WTC11 (cell line): ENCODE measurements around the gene MXD3. TPM values are rescaled to one million over a fixed set of nuclear protein-coding genes. Genes with fewer than 3 reads are reported as not detected.

Experiments
- ARID4B ChIP-seq: sonication (generic); formaldehyde crosslinking; IDR thresholded peaks from 2 replicates; pipeline ENCODE4 v1.8.0; 2023; ENCODE audit warnings: missing genetic modification reagents, mild to moderate bottlenecking, borderline replicate concordance
- CTCF ChIP-seq: fragments of 200-600 bp; IDR thresholded peaks from 2 replicates; pipeline ENCODE4 v1.8.0; 2022; ENCODE audit warnings: antibody characterized with exemption
- E2F1 ChIP-seq: sonication (generic); formaldehyde crosslinking; IDR thresholded peaks from 2 replicates; pipeline ENCODE4 v1.8.0; 2022; ENCODE audit warnings: mild to moderate bottlenecking, missing genetic modification reagents
- E2F4 ChIP-seq: sonication (generic); formaldehyde crosslinking; IDR thresholded peaks from 2 replicates; pipeline ENCODE4 v1.8.1; 2022; ENCODE audit warnings: low read depth, mild to moderate bottlenecking, moderate library complexity, missing genetic modification reagents, borderline replicate concordance
- ELF4 ChIP-seq: sonication (generic); formaldehyde crosslinking; IDR thresholded peaks from 2 replicates; pipeline ENCODE4 v1.8.1; 2022; ENCODE audit warnings: low read depth, mild to moderate bottlenecking, moderate library complexity, missing genetic modification reagents
- ERG ChIP-seq: fragments of 250-450 bp; sonication (Bioruptor Pico); IDR thresholded peaks from 2 replicates; pipeline ENCODE4 v1.8.0; 2021; ENCODE audit warnings: mild to moderate bottlenecking
- GRHL2 ChIP-seq: fragments of 250-450 bp; sonication (Bioruptor Pico); IDR thresholded peaks from 2 replicates; pipeline ENCODE4 v1.8.0; 2022; ENCODE audit warnings: mild to moderate bottlenecking, moderate library complexity; ENCODE audit not compliant: insufficient replicate concordance, severe bottlenecking
- HMGXB4 ChIP-seq: sonication (generic); formaldehyde crosslinking; IDR thresholded peaks from 2 replicates; pipeline ENCODE4 v1.8.1; 2023; ENCODE audit warnings: mild to moderate bottlenecking, moderate library complexity, missing genetic modification reagents
- NR3C1 ChIP-seq: sonication (generic); formaldehyde crosslinking; conservative IDR thresholded peaks from 2 replicates; pipeline ENCODE4 v1.8.1; 2023; ENCODE audit warnings: low read depth, mild to moderate bottlenecking, missing genetic modification reagents
- OVOL2 ChIP-seq: fragments of 250-450 bp; sonication (Bioruptor Pico); IDR thresholded peaks from 2 replicates; pipeline ENCODE4 v1.9.0; 2021; ENCODE audit warnings: mild to moderate bottlenecking, borderline replicate concordance
- SMAD3 ChIP-seq: sonication (generic); formaldehyde crosslinking; IDR thresholded peaks from 2 replicates; pipeline ENCODE4 v1.8.0; 2022; ENCODE audit warnings: missing genetic modification reagents, mild to moderate bottlenecking, borderline replicate concordance
- SMAD4 ChIP-seq: sonication (generic); formaldehyde crosslinking; IDR thresholded peaks from 2 replicates; pipeline ENCODE4 v1.8.0; 2022; ENCODE audit warnings: mild to moderate bottlenecking, missing genetic modification reagents
- SP1 ChIP-seq: sonication (generic); formaldehyde crosslinking; conservative IDR thresholded peaks from 2 replicates; pipeline ENCODE4 v1.8.1; 2022; ENCODE audit warnings: missing genetic modification reagents
- TEAD1 ChIP-seq: sonication (generic); formaldehyde crosslinking; IDR thresholded peaks from 2 replicates; pipeline ENCODE4 v1.8.0; 2022; ENCODE audit warnings: mild to moderate bottlenecking, missing genetic modification reagents
- ZMAT4 ChIP-seq: fragments of 250-450 bp; sonication (Bioruptor Pico); IDR thresholded peaks from 2 replicates; pipeline ENCODE4 v1.9.0; 2021; ENCODE audit warnings: mild to moderate bottlenecking
- ZNF281 ChIP-seq: sonication (generic); formaldehyde crosslinking; IDR thresholded peaks from 2 replicates; pipeline ENCODE4 v1.8.0; 2023; ENCODE audit warnings: mild to moderate bottlenecking, missing genetic modification reagents
- ZNF396 ChIP-seq: fragments of 250-450 bp; sonication (Bioruptor Pico); IDR thresholded peaks from 2 replicates; pipeline ENCODE4 v1.8.0; 2021; ENCODE audit warnings: mild to moderate bottlenecking, moderate library complexity, borderline replicate concordance
- ZNF416 ChIP-seq: fragments of 250-450 bp; sonication (Bioruptor Pico); IDR thresholded peaks from 2 replicates; pipeline ENCODE4 v1.9.0; 2021; ENCODE audit warnings: mild to moderate bottlenecking, inconsistent platforms
- ZSCAN18 ChIP-seq: fragments of 250-450 bp; sonication (Bioruptor Pico); IDR thresholded peaks from 2 replicates; pipeline ENCODE4 v2.1.2; 2022; ENCODE audit warnings: mild to moderate bottlenecking, moderate library complexity
- total RNA-seq: library from RNA; stranded (reverse); gene quantifications from 3 replicates; pipeline ENCODE4 v1.2.3, GENCODE V29; 2021

Gene MXD3
- total RNA-seq, 1 experiment from 2014 or later = 25.7 TPM

- TF ChIP-seq SMAD3 (CRISPR knock-in tag) (peak; percentile 65; the same call in 1 of the 2 replicates), ARID4B (CRISPR knock-in tag) (peak; percentile 66), E2F1 (no peak), ZNF396 (CRISPR knock-in tag) (no peak), CTCF (no peak), ZMAT4 (CRISPR knock-in tag) (no peak), GRHL2 (CRISPR knock-in tag) (no peak), ZNF416 (CRISPR knock-in tag) (peak; percentile 46; the same call in 1 of the 2 replicates), OVOL2 (CRISPR knock-in tag) (no peak), SMAD4 (CRISPR knock-in tag) (no peak), ELF4 (CRISPR knock-in tag) (0 out of 2 replicates have a peak, but pooled peaks have one; percentile 20), ERG (0 out of 2 replicates have a peak, but pooled peaks have one; percentile 8), ZNF281 (CRISPR knock-in tag) (no peak), HMGXB4 (peak; percentile 94), SP1 (peak; percentile 95), NR3C1 (peak; percentile 79; the same call in 1 of the 2 replicates), TEAD1 (CRISPR knock-in tag) (no peak), ZSCAN18 (CRISPR knock-in tag) (no peak), E2F4 (CRISPR knock-in tag) (no peak)
These were observed 8.4 kb downstream of the MXD3 start, which contains the start of the genes PRELID1 and RAB24 (continued) for GRCh38 chr5:177303121-177303924.
